ENCODE data around the gene SUSD3. TPM values are rescaled to one million over a fixed set of nuclear protein-coding genes. Genes with fewer than 3 reads are reported as not detected.

SUSD3 gene
- total RNA-seq, 1 experiment from 2014 or later: 11.9 TPM

DNA sequence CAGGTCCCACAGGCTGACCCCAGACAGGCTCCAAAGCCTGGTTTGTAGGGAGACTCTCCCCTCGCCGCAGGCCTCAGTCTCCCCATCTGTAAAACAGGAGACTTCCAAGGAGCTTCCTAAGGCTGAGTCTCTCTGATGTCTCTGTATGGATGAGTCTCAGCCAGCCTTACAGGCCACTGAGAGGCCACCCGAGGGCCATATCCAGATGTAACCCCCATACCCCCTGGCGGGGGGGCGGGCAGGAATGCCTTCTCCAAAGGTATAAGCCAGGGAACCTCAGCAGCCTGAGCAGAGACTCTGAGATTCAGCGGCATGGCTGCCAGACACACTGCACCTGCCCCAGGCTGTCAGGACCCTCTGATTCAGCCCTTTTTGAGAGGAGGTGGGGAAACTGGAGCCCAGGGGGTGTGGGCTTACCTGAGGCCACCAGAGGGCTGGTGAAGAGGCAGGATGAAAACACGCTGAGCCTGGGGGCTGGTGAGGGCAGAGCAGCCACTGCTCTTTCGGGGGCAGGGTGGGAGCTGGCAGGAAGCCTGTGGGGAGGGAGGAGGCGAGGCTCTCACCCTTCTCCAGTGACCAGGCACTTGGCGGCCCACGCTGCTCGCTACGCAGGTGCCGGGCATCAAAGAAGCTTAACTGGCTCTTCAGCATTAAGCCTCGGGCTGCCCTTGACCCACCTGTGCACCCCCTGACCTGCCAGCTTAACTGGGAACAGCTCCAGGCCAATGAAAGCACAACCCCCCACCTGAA, 5.5 kb upstream of the SUSD3 start:
- Mint-ChIP-seq H3K36me3 (no peaks in the 10 kb centered on the region), H3K27me3 (ENCODE audit: low read depth) (peaks cover 14% of the 10 kb centered on the region), H3K27ac (no peak overlapping the region), H3K4me3 (no peak overlapping the region), H3K4me1 (peaks cover 27% of the 10 kb centered on the region), H3K9me3 (no peaks in the 10 kb centered on the region)
- no peak for TF ChIP-seq TCF7 (CRISPR knock-in tag; IDR thresholded peaks at IDR 0.05; ENCODE audit: low read depth)
- TF ChIP-seq, protein P1, sequence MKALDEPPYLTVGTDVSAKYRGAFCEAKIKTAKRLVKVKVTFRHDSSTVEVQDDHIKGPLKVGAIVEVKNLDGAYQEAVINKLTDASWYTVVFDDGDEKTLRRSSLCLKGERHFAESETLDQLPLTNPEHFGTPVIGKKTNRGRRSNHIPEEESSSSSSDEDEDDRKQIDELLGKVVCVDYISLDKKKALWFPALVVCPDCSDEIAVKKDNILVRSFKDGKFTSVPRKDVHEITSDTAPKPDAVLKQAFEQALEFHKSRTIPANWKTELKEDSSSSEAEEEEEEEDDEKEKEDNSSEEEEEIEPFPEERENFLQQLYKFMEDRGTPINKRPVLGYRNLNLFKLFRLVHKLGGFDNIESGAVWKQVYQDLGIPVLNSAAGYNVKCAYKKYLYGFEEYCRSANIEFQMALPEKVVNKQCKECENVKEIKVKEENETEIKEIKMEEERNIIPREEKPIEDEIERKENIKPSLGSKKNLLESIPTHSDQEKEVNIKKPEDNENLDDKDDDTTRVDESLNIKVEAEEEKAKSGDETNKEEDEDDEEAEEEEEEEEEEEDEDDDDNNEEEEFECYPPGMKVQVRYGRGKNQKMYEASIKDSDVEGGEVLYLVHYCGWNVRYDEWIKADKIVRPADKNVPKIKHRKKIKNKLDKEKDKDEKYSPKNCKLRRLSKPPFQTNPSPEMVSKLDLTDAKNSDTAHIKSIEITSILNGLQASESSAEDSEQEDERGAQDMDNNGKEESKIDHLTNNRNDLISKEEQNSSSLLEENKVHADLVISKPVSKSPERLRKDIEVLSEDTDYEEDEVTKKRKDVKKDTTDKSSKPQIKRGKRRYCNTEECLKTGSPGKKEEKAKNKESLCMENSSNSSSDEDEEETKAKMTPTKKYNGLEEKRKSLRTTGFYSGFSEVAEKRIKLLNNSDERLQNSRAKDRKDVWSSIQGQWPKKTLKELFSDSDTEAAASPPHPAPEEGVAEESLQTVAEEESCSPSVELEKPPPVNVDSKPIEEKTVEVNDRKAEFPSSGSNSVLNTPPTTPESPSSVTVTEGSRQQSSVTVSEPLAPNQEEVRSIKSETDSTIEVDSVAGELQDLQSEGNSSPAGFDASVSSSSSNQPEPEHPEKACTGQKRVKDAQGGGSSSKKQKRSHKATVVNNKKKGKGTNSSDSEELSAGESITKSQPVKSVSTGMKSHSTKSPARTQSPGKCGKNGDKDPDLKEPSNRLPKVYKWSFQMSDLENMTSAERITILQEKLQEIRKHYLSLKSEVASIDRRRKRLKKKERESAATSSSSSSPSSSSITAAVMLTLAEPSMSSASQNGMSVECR (CRISPR knock-in tag; IDR thresholded peaks at IDR 0.05; ENCODE audit: borderline replicate concordance): 0 out of 2 replicates have a peak, but pooled peaks have one; percentile 23
- TF ChIP-seq, protein P2, sequence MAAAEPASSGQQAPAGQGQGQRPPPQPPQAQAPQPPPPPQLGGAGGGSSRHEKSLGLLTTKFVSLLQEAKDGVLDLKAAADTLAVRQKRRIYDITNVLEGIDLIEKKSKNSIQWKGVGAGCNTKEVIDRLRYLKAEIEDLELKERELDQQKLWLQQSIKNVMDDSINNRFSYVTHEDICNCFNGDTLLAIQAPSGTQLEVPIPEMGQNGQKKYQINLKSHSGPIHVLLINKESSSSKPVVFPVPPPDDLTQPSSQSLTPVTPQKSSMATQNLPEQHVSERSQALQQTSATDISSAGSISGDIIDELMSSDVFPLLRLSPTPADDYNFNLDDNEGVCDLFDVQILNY (CRISPR knock-in tag; IDR thresholded peaks at IDR 0.05): 0 out of 2 replicates have a peak, but pooled peaks have one; percentile 14
- peak; percentile 36 for DNase-seq (ENCODE audit: low spot score)
- ATAC-seq: peak; percentile 53
- ChIA-PET POLR2A (interaction anchor here (0.6 kb wide), 1 partner anchor 224 kb away, joined by 3 read pairs; no protein-coding TSS in a partner anchor), CTCF (interaction anchor here (0.7 to 2.4 kb wide), 7 partner anchors 12 to 101 kb away, joined by 3 to 7 read pairs (median 3); no protein-coding TSS in a partner anchor)

DNA sequence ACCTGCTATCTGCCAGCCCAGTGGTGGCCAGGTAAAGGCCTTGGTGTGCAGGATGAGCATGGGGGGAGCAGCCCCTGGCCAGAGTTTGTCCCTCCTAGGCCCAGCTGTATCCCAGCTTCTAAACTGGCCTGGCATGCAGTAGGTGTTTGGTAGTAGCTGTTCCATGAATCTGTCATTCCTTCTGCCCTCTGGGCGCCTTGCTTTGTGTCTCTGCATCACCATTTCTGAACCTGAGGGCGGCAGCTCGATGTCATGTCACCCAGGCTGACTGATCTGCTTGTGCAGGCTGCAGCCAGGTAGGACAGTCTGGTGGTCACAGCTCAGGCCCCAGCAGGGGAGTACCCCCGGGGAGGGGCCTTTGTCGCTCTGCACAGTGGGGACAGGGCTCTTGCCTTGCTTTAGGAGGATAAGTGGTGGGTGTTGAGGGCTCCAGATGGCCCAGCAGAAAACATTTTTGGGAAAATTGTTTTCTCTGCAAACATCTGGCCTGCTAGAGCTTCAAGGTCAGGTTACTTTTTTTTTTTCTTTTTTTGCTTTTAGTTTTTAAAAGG, 4.6 kb upstream of the SUSD3 start:
- POLR2A ChIA-PET: interaction anchor here (0.6 to 0.7 kb wide), 2 partner anchors 39 to 223 kb away, joined by 3 to 5 read pairs; no protein-coding TSS in a partner anchor
- H3K36me3 Mint-ChIP-seq: no peaks in the 10 kb centered on the region
- H3K27ac Mint-ChIP-seq: no peak overlapping the region

DNA sequence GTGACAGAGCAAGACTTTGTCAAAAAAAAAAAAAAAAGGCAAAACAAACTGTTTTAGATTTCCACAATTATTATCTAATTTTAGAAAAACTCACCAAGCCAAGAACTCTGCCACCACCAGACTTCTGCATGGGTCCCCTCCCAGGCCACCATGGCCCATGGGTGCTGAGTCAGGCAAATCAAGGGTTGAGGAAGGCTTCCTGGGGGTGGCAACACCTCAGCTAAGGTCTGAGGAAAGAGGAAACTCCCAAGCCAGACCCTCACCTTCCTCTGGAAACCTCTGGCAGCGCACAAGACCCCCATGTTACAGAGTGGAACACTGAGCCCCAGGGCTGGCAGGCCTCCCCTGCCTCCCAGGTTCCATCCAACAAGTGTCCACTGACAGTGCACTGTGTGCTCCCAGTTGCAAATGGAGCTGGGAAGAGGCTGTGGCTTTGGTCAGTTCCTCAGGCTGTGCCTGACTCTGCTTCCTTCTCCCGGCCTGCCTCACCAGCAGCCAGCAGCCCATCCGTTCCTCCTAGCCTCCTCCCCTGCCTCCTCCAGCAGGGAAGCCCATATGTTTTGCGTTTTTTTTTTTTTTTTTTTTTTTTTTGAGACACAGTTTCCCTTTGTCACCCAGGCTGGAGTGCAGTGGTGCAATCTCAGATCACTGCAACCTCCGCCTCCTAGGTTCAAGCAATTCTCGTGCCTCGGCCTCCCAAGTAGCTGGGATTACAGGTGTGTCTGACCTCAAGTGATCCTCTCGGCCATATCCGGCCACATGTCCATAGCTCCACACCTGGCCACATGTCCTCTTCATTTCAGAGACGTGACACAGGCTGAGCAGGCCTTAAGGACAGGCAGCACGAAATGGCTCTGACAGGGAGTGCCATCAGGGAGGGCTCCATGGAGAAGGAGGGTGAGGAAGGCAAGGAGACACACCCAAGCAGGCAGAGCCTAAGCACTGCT, 3.5 kb upstream of the SUSD3 start:
- ChIA-PET POLR2A (interaction anchor here (0.7 kb wide), 1 partner anchor 38 kb away, joined by 5 read pairs; no protein-coding TSS in a partner anchor), CTCF (interaction anchor here (1.4 kb wide), 1 partner anchor 99 kb away, joined by 3 read pairs; no protein-coding TSS in a partner anchor)
- Mint-ChIP-seq H3K4me1 (peaks cover 38% of the 10 kb centered on the region), H3K27me3 (ENCODE audit: low read depth) (peaks cover 18% of the 10 kb centered on the region), H3K36me3 (no peaks in the 10 kb centered on the region), H3K4me3 (no peak overlapping the region), H3K9me3 (no peaks in the 10 kb centered on the region), H3K27ac (no peak overlapping the region)
- ATAC-seq: no peak
- DNase-seq (ENCODE audit: low spot score): no peak
- TF ChIP-seq JAZF1 (CRISPR knock-in tag; IDR thresholded peaks at IDR 0.05) (no peak), HMGA2 (CRISPR knock-in tag; IDR thresholded peaks at IDR 0.05) (no peak), GRHL2 (CRISPR knock-in tag; IDR thresholded peaks at IDR 0.05; ENCODE audit: insufficient replicate concordance, severe bottlenecking) (no peak), KAT7 (CRISPR knock-in tag; IDR thresholded peaks at IDR 0.05; ENCODE audit: borderline replicate concordance) (no peak), ZNF138 (CRISPR knock-in tag; conservative IDR thresholded peaks at IDR 0.05) (no peak), NFATC4 (CRISPR knock-in tag; IDR thresholded peaks at IDR 0.05) (no peak)
- TF ChIP-seq, protein P3, sequence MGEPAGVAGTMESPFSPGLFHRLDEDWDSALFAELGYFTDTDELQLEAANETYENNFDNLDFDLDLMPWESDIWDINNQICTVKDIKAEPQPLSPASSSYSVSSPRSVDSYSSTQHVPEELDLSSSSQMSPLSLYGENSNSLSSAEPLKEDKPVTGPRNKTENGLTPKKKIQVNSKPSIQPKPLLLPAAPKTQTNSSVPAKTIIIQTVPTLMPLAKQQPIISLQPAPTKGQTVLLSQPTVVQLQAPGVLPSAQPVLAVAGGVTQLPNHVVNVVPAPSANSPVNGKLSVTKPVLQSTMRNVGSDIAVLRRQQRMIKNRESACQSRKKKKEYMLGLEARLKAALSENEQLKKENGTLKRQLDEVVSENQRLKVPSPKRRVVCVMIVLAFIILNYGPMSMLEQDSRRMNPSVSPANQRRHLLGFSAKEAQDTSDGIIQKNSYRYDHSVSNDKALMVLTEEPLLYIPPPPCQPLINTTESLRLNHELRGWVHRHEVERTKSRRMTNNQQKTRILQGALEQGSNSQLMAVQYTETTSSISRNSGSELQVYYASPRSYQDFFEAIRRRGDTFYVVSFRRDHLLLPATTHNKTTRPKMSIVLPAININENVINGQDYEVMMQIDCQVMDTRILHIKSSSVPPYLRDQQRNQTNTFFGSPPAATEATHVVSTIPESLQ (CRISPR knock-in tag; IDR thresholded peaks at IDR 0.05): no peak
- TF ChIP-seq, protein P4, sequence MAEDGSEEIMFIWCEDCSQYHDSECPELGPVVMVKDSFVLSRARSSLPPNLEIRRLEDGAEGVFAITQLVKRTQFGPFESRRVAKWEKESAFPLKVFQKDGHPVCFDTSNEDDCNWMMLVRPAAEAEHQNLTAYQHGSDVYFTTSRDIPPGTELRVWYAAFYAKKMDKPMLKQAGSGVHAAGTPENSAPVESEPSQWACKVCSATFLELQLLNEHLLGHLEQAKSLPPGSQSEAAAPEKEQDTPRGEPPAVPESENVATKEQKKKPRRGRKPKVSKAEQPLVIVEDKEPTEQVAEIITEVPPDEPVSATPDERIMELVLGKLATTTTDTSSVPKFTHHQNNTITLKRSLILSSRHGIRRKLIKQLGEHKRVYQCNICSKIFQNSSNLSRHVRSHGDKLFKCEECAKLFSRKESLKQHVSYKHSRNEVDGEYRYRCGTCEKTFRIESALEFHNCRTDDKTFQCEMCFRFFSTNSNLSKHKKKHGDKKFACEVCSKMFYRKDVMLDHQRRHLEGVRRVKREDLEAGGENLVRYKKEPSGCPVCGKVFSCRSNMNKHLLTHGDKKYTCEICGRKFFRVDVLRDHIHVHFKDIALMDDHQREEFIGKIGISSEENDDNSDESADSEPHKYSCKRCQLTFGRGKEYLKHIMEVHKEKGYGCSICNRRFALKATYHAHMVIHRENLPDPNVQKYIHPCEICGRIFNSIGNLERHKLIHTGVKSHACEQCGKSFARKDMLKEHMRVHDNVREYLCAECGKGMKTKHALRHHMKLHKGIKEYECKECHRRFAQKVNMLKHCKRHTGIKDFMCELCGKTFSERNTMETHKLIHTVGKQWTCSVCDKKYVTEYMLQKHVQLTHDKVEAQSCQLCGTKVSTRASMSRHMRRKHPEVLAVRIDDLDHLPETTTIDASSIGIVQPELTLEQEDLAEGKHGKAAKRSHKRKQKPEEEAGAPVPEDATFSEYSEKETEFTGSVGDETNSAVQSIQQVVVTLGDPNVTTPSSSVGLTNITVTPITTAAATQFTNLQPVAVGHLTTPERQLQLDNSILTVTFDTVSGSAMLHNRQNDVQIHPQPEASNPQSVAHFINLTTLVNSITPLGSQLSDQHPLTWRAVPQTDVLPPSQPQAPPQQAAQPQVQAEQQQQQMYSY (CRISPR knock-in tag; IDR thresholded peaks at IDR 0.05): no peak

More for the DNA sequence above, 4.6 kb upstream of the SUSD3 start:
- ATAC-seq (no peak), DNase-seq (ENCODE audit: low spot score) (no peak)
- Mint-ChIP-seq H3K9me3 (no peaks in the 10 kb centered on the region), H3K4me3 (no peak overlapping the region), H3K27me3 (ENCODE audit: low read depth) (peaks cover 14% of the 10 kb centered on the region), H3K4me1 (peaks cover 28% of the 10 kb centered on the region)
- CTCF ChIA-PET: interaction anchor here (1.0 to 2.4 kb wide), 5 partner anchors 13 to 100 kb away, joined by 3 to 7 read pairs (median 6); no protein-coding TSS in a partner anchor
- TF ChIP-seq, protein P5, sequence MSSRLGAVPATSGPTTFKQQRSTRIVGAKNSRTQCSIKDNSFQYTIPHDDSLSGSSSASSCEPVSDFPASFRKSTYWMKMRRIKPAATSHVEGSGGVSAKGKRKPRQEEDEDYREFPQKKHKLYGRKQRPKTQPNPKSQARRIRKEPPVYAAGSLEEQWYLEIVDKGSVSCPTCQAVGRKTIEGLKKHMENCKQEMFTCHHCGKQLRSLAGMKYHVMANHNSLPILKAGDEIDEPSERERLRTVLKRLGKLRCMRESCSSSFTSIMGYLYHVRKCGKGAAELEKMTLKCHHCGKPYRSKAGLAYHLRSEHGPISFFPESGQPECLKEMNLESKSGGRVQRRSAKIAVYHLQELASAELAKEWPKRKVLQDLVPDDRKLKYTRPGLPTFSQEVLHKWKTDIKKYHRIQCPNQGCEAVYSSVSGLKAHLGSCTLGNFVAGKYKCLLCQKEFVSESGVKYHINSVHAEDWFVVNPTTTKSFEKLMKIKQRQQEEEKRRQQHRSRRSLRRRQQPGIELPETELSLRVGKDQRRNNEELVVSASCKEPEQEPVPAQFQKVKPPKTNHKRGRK (CRISPR knock-in tag; IDR thresholded peaks at IDR 0.05; ENCODE audit: borderline replicate concordance): no peak
